Sigmoid colon (tissue), 3 donors: ENCODE measurements around the gene CAGE1.

Source experiments
- CTCF ChIP-seq, 4 experiments: fragments of 450-650 bp in 3 of 4; fragments of 200-600 bp in 1 of 4; IDR thresholded peaks; one replicate each; pipeline ENCODE4 v1.5.1; 2016 to 2019; ENCODE audit warnings: antibody characterized with exemption in 4 of 4, mild to moderate bottlenecking in 3 of 4, moderate library complexity in 2 of 4
- POLR2A ChIP-seq, 2 donors: fragments of 450-650 bp; IDR thresholded peaks; one replicate each; pipeline ENCODE4 v1.6.1; 2016; ENCODE audit warnings: antibody characterized with exemption in 2 of 2, mild to moderate bottlenecking in 2 of 2, moderate library complexity in 2 of 2

- TF ChIP-seq POLR2A (IDR thresholded peaks at IDR 0.05) (no peak), CTCF (IDR thresholded peaks at IDR 0.05) (no peak)
Measured at GRCh38 chr6:7391151-7391550, 1.6 kb upstream of the CAGE1 start.
